HepG2 (cell line): ENCODE measurements around the gene SLC25A15. TPM values are rescaled to one million over a fixed set of nuclear protein-coding genes. Genes with fewer than 3 reads are reported as not detected.

ENCODE experiments used
- CCDC6 ChIP-seq: sonication (generic); formaldehyde crosslinking; IDR thresholded peaks from 2 replicates; pipeline ENCODE4 v1.8.1; 2022; ENCODE audit warnings: mild to moderate bottlenecking, missing genetic modification reagents, moderate library complexity
- FIP1L1 ChIP-seq: fragments of 200-400 bp; formaldehyde crosslinking; IDR thresholded peaks from 2 replicates; pipeline ENCODE4 v1.6.1; 2018; ENCODE audit warnings: low read depth, mild to moderate bottlenecking, low read length, moderate library complexity, borderline replicate concordance; ENCODE audit not compliant: insufficient read depth
- GABPB1 ChIP-seq: IDR thresholded peaks from 2 replicates; pipeline ENCODE4 v1.6.1; 2016; ENCODE audit warnings: mild to moderate bottlenecking, missing genetic modification reagents, moderate library complexity, missing compliant biosample characterization
- IRF2 ChIP-seq: IDR thresholded peaks from 2 replicates; pipeline ENCODE4 v1.6.1; 2018; ENCODE audit warnings: missing genetic modification reagents, missing compliant biosample characterization
- PAWR ChIP-seq: sonication (generic); formaldehyde crosslinking; IDR thresholded peaks from 2 replicates; pipeline ENCODE4 v1.4.0; 2020; ENCODE audit warnings: missing genetic modification reagents, mild to moderate bottlenecking, borderline replicate concordance
- POGZ ChIP-seq: sonication (generic); formaldehyde crosslinking; IDR thresholded peaks from 2 replicates; pipeline ENCODE4 v1.4.0; 2020; ENCODE audit warnings: mild to moderate bottlenecking, missing genetic modification reagents
- SALL1 ChIP-seq: sonication (generic); formaldehyde crosslinking; IDR thresholded peaks from 2 replicates; pipeline ENCODE4 v1.8.0; 2022; ENCODE audit warnings: mild to moderate bottlenecking, missing genetic modification reagents
- SATB2 ChIP-seq: sonication (generic); formaldehyde crosslinking; IDR thresholded peaks from 2 replicates; pipeline ENCODE4 v1.5.0; 2020; ENCODE audit warnings: missing genetic modification reagents
- ZNF430 ChIP-seq: sonication (generic); formaldehyde crosslinking; IDR thresholded peaks from 2 replicates; pipeline ENCODE4 v1.9.0; 2021; ENCODE audit warnings: mild to moderate bottlenecking, missing genetic modification reagents
- ZNF501 ChIP-seq: sonication (generic); formaldehyde crosslinking; IDR thresholded peaks from 2 replicates; pipeline ENCODE4 v1.5.1; 2020; ENCODE audit warnings: mild to moderate bottlenecking, moderate library complexity, missing genetic modification reagents
- ZNF615 ChIP-seq: sonication (generic); formaldehyde crosslinking; IDR thresholded peaks from 2 replicates; pipeline ENCODE4 v1.5.0; 2020; ENCODE audit warnings: mild to moderate bottlenecking, missing genetic modification reagents, borderline replicate concordance
- ZNF660 ChIP-seq: sonication (generic); formaldehyde crosslinking; IDR thresholded peaks from 2 replicates; pipeline ENCODE4 v1.5.1; 2020; ENCODE audit warnings: mild to moderate bottlenecking, low read depth, missing genetic modification reagents, borderline replicate concordance
- ZNF747 ChIP-seq: sonication (generic); formaldehyde crosslinking; IDR thresholded peaks from 2 replicates; pipeline ENCODE4 v1.8.1; 2023; ENCODE audit warnings: missing genetic modification reagents, mild to moderate bottlenecking, borderline replicate concordance
- ZNF761 ChIP-seq: sonication (generic); formaldehyde crosslinking; conservative IDR thresholded peaks from 2 replicates; pipeline ENCODE4 v1.4.0; 2020; ENCODE audit warnings: mild to moderate bottlenecking, missing genetic modification reagents
- ZSCAN9 ChIP-seq: IDR thresholded peaks from 2 replicates; pipeline ENCODE4 v1.6.1; 2016; ENCODE audit warnings: borderline replicate concordance
- polyA plus RNA-seq, 8 experiments: library from polyadenylated mRNA; depleted of rRNA in 3 of 8; stranded (reverse) in 7 of 8; unstranded in 1 of 8; fragments of >200 nt; fragmentation: Illumina TruSeq in 4 of 8; extraction: Trizol in 4 of 8; gene quantifications; 2 replicates each; pipeline versions ENCODE4 v1.2.1 to v1.2.3, GENCODE V29; 2011 to 2016; ENCODE audit warnings: low read depth in 4 of 8, missing spikeins in 1 of 8, mixed read lengths in 1 of 8; ENCODE audit not compliant: insufficient read depth in 1 of 8
- total RNA-seq, 5 experiments: library from RNA; depleted of rRNA; stranded (reverse); fragments of >200 nt; fragmentation: Illumina TruSeq; extraction: Trizol; gene quantifications; 2 replicates each; pipeline ENCODE4 v1.2.3, GENCODE V29; 2016; ENCODE audit warnings: low read depth in 1 of 5
- TF ChIP-seq, protein P1 (sequence below): sonication (generic); formaldehyde crosslinking; IDR thresholded peaks from 2 replicates; pipeline ENCODE4 v1.4.0; 2020; ENCODE audit warnings: mild to moderate bottlenecking, missing genetic modification reagents
- TF ChIP-seq, protein P2 (sequence below): IDR thresholded peaks from 2 replicates; pipeline ENCODE4 v1.6.1; 2016; ENCODE audit warnings: missing compliant biosample characterization, missing genetic modification reagents, borderline replicate concordance
- TF ChIP-seq, protein P3 (sequence below): sonication (generic); formaldehyde crosslinking; IDR thresholded peaks from 2 replicates; pipeline ENCODE4 v1.5.1; 2020; ENCODE audit warnings: mild to moderate bottlenecking, moderate library complexity, missing genetic modification reagents
- TF ChIP-seq, protein P4 (sequence below), 2 experiments: sonication (generic) in 1 of 2; formaldehyde crosslinking in 1 of 2; IDR thresholded peaks; 2 replicates each; pipeline versions ENCODE4 v1.4.0 to v1.6.1; 2018 to 2020; ENCODE audit warnings: missing genetic modification reagents in 2 of 2, borderline replicate concordance in 1 of 2, low read depth in 1 of 2, mild to moderate bottlenecking in 1 of 2, missing biosample characterization in 1 of 2

The SLC25A15 gene
- total and polyA plus RNA-seq, 2 of the 13 experiments (the other 11 are each of a cell fraction or from before 2014, with no cell fraction given) = 17.3 to 39.1 TPM

DNA sequence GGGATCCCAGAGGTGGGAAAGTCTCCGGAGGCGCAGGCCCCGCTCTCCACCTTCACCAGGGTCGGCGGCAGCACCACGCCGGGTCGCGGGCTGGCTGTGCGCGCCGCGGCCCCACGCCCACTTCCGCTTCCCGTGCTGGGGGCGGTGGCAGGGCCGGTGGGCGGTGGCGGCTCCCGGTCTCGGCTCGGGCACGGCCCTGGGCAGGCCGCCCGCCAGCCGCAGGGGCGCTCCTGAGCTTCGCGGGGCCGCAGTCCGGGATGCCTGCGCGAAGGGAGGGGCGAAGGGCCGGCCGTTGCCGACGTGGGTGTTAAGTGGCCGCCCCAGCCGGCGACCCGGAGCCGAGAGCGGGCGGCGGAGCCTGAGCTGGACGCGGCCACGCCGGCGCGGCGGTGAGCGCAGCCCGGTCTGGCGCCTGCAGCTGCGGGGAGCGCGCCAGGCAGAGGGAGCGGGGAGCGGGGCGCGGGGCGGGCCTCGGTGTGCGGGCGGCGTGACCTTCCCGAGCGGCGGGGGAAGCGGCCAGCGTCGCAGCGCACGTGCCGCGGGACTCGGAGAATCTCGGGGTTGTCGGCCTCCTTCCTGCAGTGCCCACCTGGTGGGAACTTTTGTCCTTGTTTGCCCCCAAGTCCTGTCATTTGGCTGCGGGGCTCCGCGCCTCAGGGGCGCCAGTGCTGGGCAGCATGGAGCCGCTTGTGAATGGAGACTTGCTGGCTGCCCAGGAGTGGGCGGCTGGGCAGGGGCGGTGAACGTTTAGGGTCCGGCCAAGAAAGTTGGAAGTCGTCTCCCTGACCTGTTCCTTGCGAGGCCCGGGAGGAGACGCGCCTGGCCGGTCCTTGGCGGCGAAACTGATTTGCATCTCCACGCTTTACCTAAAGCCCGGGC, at the start of gene SLC25A15 (continued):
- TF ChIP-seq ZNF761 (CRISPR knock-in tag) (peak; percentile 85), ZNF430 (0 out of 2 replicates have a peak, but pooled peaks have one; percentile 57), ZNF501 (CRISPR knock-in tag) (no peak), POGZ (no peak), ZSCAN9 (CRISPR knock-in tag) (no peak), SALL1 (CRISPR knock-in tag) (peak; percentile 83), CCDC6 (CRISPR knock-in tag) (peak; percentile 94), FIP1L1 (no peak), SATB2 (CRISPR knock-in tag) (no peak), ZNF660 (CRISPR knock-in tag) (no peak), GABPB1 (CRISPR knock-in tag) (peak; percentile 91), IRF2 (no peak; the same call in 1 of the 2 replicates), ZNF615 (CRISPR knock-in tag) (no peak), PAWR (CRISPR knock-in tag) (no peak), ZNF747 (CRISPR knock-in tag) (no peak)
- TF ChIP-seq, protein P1, sequence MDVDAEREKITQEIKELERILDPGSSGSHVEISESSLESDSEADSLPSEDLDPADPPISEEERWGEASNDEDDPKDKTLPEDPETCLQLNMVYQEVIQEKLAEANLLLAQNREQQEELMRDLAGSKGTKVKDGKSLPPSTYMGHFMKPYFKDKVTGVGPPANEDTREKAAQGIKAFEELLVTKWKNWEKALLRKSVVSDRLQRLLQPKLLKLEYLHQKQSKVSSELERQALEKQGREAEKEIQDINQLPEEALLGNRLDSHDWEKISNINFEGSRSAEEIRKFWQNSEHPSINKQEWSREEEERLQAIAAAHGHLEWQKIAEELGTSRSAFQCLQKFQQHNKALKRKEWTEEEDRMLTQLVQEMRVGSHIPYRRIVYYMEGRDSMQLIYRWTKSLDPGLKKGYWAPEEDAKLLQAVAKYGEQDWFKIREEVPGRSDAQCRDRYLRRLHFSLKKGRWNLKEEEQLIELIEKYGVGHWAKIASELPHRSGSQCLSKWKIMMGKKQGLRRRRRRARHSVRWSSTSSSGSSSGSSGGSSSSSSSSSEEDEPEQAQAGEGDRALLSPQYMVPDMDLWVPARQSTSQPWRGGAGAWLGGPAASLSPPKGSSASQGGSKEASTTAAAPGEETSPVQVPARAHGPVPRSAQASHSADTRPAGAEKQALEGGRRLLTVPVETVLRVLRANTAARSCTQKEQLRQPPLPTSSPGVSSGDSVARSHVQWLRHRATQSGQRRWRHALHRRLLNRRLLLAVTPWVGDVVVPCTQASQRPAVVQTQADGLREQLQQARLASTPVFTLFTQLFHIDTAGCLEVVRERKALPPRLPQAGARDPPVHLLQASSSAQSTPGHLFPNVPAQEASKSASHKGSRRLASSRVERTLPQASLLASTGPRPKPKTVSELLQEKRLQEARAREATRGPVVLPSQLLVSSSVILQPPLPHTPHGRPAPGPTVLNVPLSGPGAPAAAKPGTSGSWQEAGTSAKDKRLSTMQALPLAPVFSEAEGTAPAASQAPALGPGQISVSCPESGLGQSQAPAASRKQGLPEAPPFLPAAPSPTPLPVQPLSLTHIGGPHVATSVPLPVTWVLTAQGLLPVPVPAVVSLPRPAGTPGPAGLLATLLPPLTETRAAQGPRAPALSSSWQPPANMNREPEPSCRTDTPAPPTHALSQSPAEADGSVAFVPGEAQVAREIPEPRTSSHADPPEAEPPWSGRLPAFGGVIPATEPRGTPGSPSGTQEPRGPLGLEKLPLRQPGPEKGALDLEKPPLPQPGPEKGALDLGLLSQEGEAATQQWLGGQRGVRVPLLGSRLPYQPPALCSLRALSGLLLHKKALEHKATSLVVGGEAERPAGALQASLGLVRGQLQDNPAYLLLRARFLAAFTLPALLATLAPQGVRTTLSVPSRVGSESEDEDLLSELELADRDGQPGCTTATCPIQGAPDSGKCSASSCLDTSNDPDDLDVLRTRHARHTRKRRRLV = no peak
- TF ChIP-seq, protein P2, sequence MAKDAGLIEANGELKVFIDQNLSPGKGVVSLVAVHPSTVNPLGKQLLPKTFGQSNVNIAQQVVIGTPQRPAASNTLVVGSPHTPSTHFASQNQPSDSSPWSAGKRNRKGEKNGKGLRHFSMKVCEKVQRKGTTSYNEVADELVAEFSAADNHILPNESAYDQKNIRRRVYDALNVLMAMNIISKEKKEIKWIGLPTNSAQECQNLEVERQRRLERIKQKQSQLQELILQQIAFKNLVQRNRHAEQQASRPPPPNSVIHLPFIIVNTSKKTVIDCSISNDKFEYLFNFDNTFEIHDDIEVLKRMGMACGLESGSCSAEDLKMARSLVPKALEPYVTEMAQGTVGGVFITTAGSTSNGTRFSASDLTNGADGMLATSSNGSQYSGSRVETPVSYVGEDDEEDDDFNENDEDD = peak; percentile 58
- TF ChIP-seq, protein P3, sequence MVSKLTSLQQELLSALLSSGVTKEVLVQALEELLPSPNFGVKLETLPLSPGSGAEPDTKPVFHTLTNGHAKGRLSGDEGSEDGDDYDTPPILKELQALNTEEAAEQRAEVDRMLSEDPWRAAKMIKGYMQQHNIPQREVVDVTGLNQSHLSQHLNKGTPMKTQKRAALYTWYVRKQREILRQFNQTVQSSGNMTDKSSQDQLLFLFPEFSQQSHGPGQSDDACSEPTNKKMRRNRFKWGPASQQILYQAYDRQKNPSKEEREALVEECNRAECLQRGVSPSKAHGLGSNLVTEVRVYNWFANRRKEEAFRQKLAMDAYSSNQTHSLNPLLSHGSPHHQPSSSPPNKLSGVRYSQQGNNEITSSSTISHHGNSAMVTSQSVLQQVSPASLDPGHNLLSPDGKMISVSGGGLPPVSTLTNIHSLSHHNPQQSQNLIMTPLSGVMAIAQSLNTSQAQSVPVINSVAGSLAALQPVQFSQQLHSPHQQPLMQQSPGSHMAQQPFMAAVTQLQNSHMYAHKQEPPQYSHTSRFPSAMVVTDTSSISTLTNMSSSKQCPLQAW (CRISPR knock-in tag) = no peak
- TF ChIP-seq, protein P4, sequence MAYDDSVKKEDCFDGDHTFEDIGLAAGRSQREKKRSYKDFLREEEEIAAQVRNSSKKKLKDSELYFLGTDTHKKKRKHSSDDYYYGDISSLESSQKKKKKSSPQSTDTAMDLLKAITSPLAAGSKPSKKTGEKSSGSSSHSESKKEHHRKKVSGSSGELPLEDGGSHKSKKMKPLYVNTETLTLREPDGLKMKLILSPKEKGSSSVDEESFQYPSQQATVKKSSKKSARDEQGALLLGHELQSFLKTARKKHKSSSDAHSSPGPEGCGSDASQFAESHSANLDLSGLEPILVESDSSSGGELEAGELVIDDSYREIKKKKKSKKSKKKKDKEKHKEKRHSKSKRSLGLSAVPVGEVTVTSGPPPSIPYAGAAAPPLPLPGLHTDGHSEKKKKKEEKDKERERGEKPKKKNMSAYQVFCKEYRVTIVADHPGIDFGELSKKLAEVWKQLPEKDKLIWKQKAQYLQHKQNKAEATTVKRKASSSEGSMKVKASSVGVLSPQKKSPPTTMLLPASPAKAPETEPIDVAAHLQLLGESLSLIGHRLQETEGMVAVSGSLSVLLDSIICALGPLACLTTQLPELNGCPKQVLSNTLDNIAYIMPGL (CRISPR knock-in tag; IDR thresholded peaks at IDR 0.05; ENCODE audit: borderline replicate concordance in 1 of 2, low read depth in 1 of 2) = peak; percentile 73 to 84
